HG03460 (cell line): Measurements from ENCODE around the gene IL20RA.
A peak's percentile ranks its signal among the peaks of the same experiment; 100 is the strongest.
"Not testable (repeated sequence)": the region's sequence is repeated elsewhere in the genome, so short reads cannot be mapped to it uniquely, and the experiment has no call there.

Experiments used
- ATAC-seq: cut with Tn5 transposase; IDR thresholded peaks from one replicate; pipeline ENCODE4 v1.9.1; 2021; ENCODE audit not compliant: unreplicated experiment

The IL20RA gene

GRCh38 chr6:137044366-137045221, at the start of gene IL20RA:
Gene IL20RA (minus strand): TSS chr6:137044965. CDS start chr6:137044728, 237 bp downstream.
- ATAC-seq: no peak

- ATAC-seq: no peak
These were observed 48.7 kb upstream of the IL20RA start for GRCh38 chr6:137093183-137094069.

- ATAC-seq: no peak
These were observed 47.3 kb upstream of the IL20RA start for GRCh38 chr6:137092018-137092417.

- ATAC-seq: no peak
These were observed 44.5 kb upstream of the IL20RA start for GRCh38 chr6:137089305-137089704.

- ATAC-seq: peak; percentile 48
These were observed 43.1 kb upstream of the IL20RA start for GRCh38 chr6:137087902-137088301.

GRCh38 chr6:137086031-137086430, 41.3 kb upstream of the IL20RA start:
- no peak for ATAC-seq

- ATAC-seq: no peak
These were observed 40.3 kb upstream of the IL20RA start for GRCh38 chr6:137084865-137085617.

GRCh38 chr6:137084090-137084489, 39.3 kb upstream of the IL20RA start:
- ATAC-seq: no peak

GRCh38 chr6:137081997-137082396, 37.2 kb upstream of the IL20RA start:
- no peak for ATAC-seq

GRCh38 chr6:137080711-137081110, 35.9 kb upstream of the IL20RA start:
- no peak for ATAC-seq

GRCh38 chr6:137076277-137077068, 31.7 kb upstream of the IL20RA start:
- ATAC-seq: peak; percentile 100

GRCh38 chr6:137075790-137076189, 31.0 kb upstream of the IL20RA start:
- ATAC-seq: not testable (repeated sequence)

GRCh38 chr6:137070303-137070702, 25.5 kb upstream of the IL20RA start:
- ATAC-seq: no peak

GRCh38 chr6:137067399-137067798, 22.6 kb upstream of the IL20RA start:
- ATAC-seq: no peak

- ATAC-seq: no peak
These were observed 13.3 kb upstream of the IL20RA start for GRCh38 chr6:137058037-137058436.

- no peak for ATAC-seq
These were observed 11.5 kb upstream of the IL20RA start for GRCh38 chr6:137056121-137056880.

- no peak for ATAC-seq
These were observed 7.2 kb upstream of the IL20RA start for GRCh38 chr6:137051790-137052472.

- no peak for ATAC-seq
These were observed 4.3 kb upstream of the IL20RA start for GRCh38 chr6:137049095-137049494.

GRCh38 chr6:137046871-137047412, 2.2 kb upstream of the IL20RA start:
- no peak for ATAC-seq
